Endothelial cell of umbilical vein (primary cell): ENCODE results near the gene UROD. TPM values are rescaled to one million over a fixed set of nuclear protein-coding genes. Genes with fewer than 3 reads are reported as not detected.

Experiments used
- BruUV-seq: library from RNA; stranded (reverse); fragments of 400-500 nt; replicated peaks from 2 replicates; lab custom pipeline; 2021; lab: Mats Ljungman, UMichigan
- CTCF ChIA-PET: fragments of 300-600, 350-600 bp; sonication (Branson Sonifier 250); formaldehyde crosslinking; loops from one replicate; lab custom pipeline; 2021; ENCODE audit warnings: antibody characterized with exemption, inconsistent platforms; lab: Charles Lee
- POLR2A ChIA-PET: fragments of 300-600, 350-600 bp; sonication (Branson Sonifier 250); formaldehyde crosslinking; loops from one replicate; lab custom pipeline; 2021; ENCODE audit warnings: antibody characterized with exemption, inconsistent platforms; lab: Charles Lee
- DNase-seq: peaks from one replicate; pipeline ENCODE4 v3.0.0-alpha.2; 2011; ENCODE audit warnings: low read depth, low spot score
- FAIRE-seq: peaks from 2 replicates; lab custom pipeline; 2011; peaks lifted over from hg19 to GRCh38; lab: Jason Lieb, UNC
- H2AFZ ChIP-seq: 2 replicates; pipeline ENCODE4 v1.6.0; 2012; ENCODE audit warnings: low read depth, low read length, control low read depth, inconsistent platforms
- H3K27ac ChIP-seq: 2 replicates; pipeline ENCODE4 v1.5.1; 2011; ENCODE audit warnings: low read depth, mild to moderate bottlenecking, control low read depth, low read length, moderate library complexity; ENCODE audit not compliant: insufficient read depth
- H3K27me3 ChIP-seq, 2 experiments: 2 replicates each; pipeline versions ENCODE4 v1.6.0 to v1.6.1; 2011; ENCODE audit warnings: low read length in 2 of 2, mixed read lengths in 1 of 2; ENCODE audit not compliant: control insufficient read depth in 2 of 2, insufficient read depth in 2 of 2
- H3K36me3 ChIP-seq, 2 experiments: 2 replicates in 1 of 2; 3 replicates in 1 of 2; pipeline ENCODE4 v1.5.1; 2011; ENCODE audit warnings: low read length in 2 of 2, mild to moderate bottlenecking in 1 of 2, moderate library complexity in 1 of 2; ENCODE audit not compliant: control insufficient read depth in 2 of 2, insufficient read depth in 2 of 2; ENCODE audit errors: extremely low read depth in 1 of 2
- H3K4me1 ChIP-seq: 3 replicates; pipeline ENCODE4 v1.5.1; 2011; ENCODE audit warnings: mild to moderate bottlenecking, low read length; ENCODE audit not compliant: control insufficient read depth, insufficient read depth; ENCODE audit errors: extremely low read depth
- H3K4me2 ChIP-seq: 2 replicates; pipeline ENCODE4 v1.6.1; 2011; ENCODE audit warnings: low read length, control low read depth, mixed read lengths; ENCODE audit not compliant: insufficient read depth
- H3K4me3 ChIP-seq, 3 experiments: fragments of 200-600 bp in 1 of 3; sonication (generic), shearing (Covaris generic) in 1 of 3; replicated peaks in 1 of 3; 2 replicates each; pipeline ENCODE4 v1.5.1; 2011 to 2016; ENCODE audit warnings: control low read depth in 3 of 3, low read length in 3 of 3, mild to moderate bottlenecking in 2 of 3, inconsistent platforms in 1 of 3, low read depth in 1 of 3, moderate library complexity in 1 of 3; ENCODE audit not compliant: insufficient read depth in 1 of 3
- H3K79me2 ChIP-seq: 2 replicates; pipeline ENCODE4 v1.6.0; 2012; ENCODE audit warnings: low read length, inconsistent platforms; ENCODE audit not compliant: control insufficient read depth, insufficient read depth
- H3K9ac ChIP-seq: replicated peaks from 2 replicates; pipeline ENCODE3; 2011; ENCODE audit warnings: low read length, control low read depth; ENCODE audit not compliant: insufficient read depth; ENCODE audit errors: extremely low read depth
- H3K9me1 ChIP-seq: replicated peaks from 3 replicates; pipeline ENCODE4 v1.6.0; 2011; ENCODE audit warnings: mild to moderate bottlenecking, low read length; ENCODE audit not compliant: control insufficient read depth, insufficient read depth; ENCODE audit errors: extremely low read depth
- H3K9me3 ChIP-seq: replicated peaks from 2 replicates; pipeline ENCODE4 v1.5.1; 2012; ENCODE audit warnings: low read length, inconsistent platforms; ENCODE audit not compliant: control insufficient read depth, insufficient read depth
- H4K20me1 ChIP-seq: replicated peaks from 2 replicates; pipeline ENCODE3; 2011; ENCODE audit warnings: mild to moderate bottlenecking, low read length; ENCODE audit not compliant: control insufficient read depth, insufficient read depth; ENCODE audit errors: extremely low read depth
- EZH2 ChIP-seq: IDR thresholded peaks from 2 replicates; pipeline ENCODE4 v1.6.1; 2012; ENCODE audit warnings: borderline replicate concordance, low read depth, mild to moderate bottlenecking, moderate library complexity, low read length, inconsistent platforms; ENCODE audit not compliant: severe bottlenecking
- FOS ChIP-seq: IDR thresholded peaks from 2 replicates; pipeline ENCODE4 v1.6.1; 2011; ENCODE audit warnings: mild to moderate bottlenecking, low read length, moderate library complexity, borderline replicate concordance; ENCODE audit not compliant: insufficient read depth
- GATA2 ChIP-seq: IDR thresholded peaks from 2 replicates; pipeline ENCODE4 v1.7.0; 2011; ENCODE audit warnings: low read depth, mild to moderate bottlenecking, moderate library complexity, mixed read lengths, low read length; ENCODE audit not compliant: insufficient read length, insufficient read depth
- JUN ChIP-seq: IDR thresholded peaks from 2 replicates; pipeline ENCODE4 v1.6.1; 2011; ENCODE audit warnings: borderline replicate concordance, low read depth; ENCODE audit not compliant: insufficient read length, insufficient read depth
- MYC ChIP-seq: IDR thresholded peaks from one replicate; pipeline ENCODE4 v1.6.1; 2011; ENCODE audit warnings: mild to moderate bottlenecking, low read depth, low read length
- POLR2A ChIP-seq: IDR thresholded peaks from 2 replicates; pipeline ENCODE4 v1.6.1; 2012; ENCODE audit warnings: low read depth, mild to moderate bottlenecking, control low read depth, low read length
- POLR2AphosphoS5 ChIP-seq: IDR thresholded peaks from 2 replicates; pipeline ENCODE4 v1.6.1; 2012; ENCODE audit warnings: low read depth, mild to moderate bottlenecking, control low read depth, low read length, moderate library complexity; ENCODE audit not compliant: insufficient read depth
- dilution Hi-C: fragments of 300-500 bp; cut with MboI; formaldehyde crosslinking; loops from one replicate; pipeline ENCODE4 v1.15.0; 2019; ENCODE audit warnings: low sequenced_read_pairs; ENCODE audit not compliant: extremely low pct_ligation_motif_present
- intact Hi-C: fragments of 100-400 bp; cut with micrococcal nuclease; formaldehyde crosslinking; loops from one replicate; pipeline ENCODE4 v1.10.0; 2022
- polyA plus RNA-seq, 4 experiments: library from polyadenylated mRNA; depleted of rRNA in 3 of 4; stranded (reverse) in 3 of 4; unstranded in 1 of 4; fragments of >200 nt; gene quantifications; 2 replicates each; pipeline versions ENCODE4 v1.2.1 to v1.2.3, GENCODE V29; 2011 to 2012; ENCODE audit warnings: missing spikeins in 1 of 4
- total RNA-seq: library from RNA; stranded (reverse); gene quantifications from 2 replicates; pipeline ENCODE4 v1.2.3, GENCODE V29; 2021
- TF ChIP-seq, protein P1 (sequence below), 2 donors: IDR thresholded peaks; 1 replicate in 1 of 2; 2 replicates in 1 of 2; pipeline ENCODE4 v1.5.1; 2011; ENCODE audit warnings: low read length in 2 of 2, mild to moderate bottlenecking in 2 of 2, moderate library complexity in 2 of 2, control low read depth in 1 of 2, inconsistent platforms in 1 of 2, low read depth in 1 of 2; ENCODE audit not compliant: insufficient read depth in 1 of 2; ENCODE audit errors: extremely low read depth in 1 of 2
- TF ChIP-seq, protein P2 (sequence below): IDR thresholded peaks from 2 replicates; pipeline ENCODE4 v1.6.1; 2011; ENCODE audit not compliant: insufficient read depth, insufficient read length

UROD gene
- total and polyA plus RNA-seq, 2 donors (not counting 3 experiments of a cell fraction or from before 2014, with no cell fraction given) = 192 to 636 TPM

GRCh38 chr1:45051005-45051772 lies 39.1 kb downstream of the UROD start:
- FAIRE-seq = no peak
- CTCF ChIA-PET = interaction anchor here (1.5 kb wide), 1 partner anchor 246 kb away, joined by 4 read pairs; no protein-coding TSS in a partner anchor
- intact Hi-C loops = no loop called here

More at GRCh38 chr1:45051005-45051772, 39.1 kb downstream of the UROD start:
- H3K27me3 ChIP-seq = no peaks in the 10 kb centered on the region
- no peak overlapping the region for H3K4me3 ChIP-seq
- no peak overlapping the region for H3K4me2 ChIP-seq
- H4K20me1 ChIP-seq = no peaks in the 10 kb centered on the region
- H3K4me1 ChIP-seq = no peaks in the 10 kb centered on the region
- H3K9ac ChIP-seq = no peak overlapping the region
- POLR2A ChIA-PET = no interaction called here
- no peak for DNase-seq
- H3K9me1 ChIP-seq = no peaks in the 10 kb centered on the region
- H2AFZ ChIP-seq = no peak overlapping the region
- no TSS peak for BruUV-seq
- no peaks in the 10 kb centered on the region for H3K36me3 ChIP-seq
- dilution Hi-C loops = no loop called here
- H3K9me3 ChIP-seq = no peaks in the 10 kb centered on the region
- H3K27ac ChIP-seq = no peak overlapping the region
- TF ChIP-seq, protein P1, sequence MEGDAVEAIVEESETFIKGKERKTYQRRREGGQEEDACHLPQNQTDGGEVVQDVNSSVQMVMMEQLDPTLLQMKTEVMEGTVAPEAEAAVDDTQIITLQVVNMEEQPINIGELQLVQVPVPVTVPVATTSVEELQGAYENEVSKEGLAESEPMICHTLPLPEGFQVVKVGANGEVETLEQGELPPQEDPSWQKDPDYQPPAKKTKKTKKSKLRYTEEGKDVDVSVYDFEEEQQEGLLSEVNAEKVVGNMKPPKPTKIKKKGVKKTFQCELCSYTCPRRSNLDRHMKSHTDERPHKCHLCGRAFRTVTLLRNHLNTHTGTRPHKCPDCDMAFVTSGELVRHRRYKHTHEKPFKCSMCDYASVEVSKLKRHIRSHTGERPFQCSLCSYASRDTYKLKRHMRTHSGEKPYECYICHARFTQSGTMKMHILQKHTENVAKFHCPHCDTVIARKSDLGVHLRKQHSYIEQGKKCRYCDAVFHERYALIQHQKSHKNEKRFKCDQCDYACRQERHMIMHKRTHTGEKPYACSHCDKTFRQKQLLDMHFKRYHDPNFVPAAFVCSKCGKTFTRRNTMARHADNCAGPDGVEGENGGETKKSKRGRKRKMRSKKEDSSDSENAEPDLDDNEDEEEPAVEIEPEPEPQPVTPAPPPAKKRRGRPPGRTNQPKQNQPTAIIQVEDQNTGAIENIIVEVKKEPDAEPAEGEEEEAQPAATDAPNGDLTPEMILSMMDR (IDR thresholded peaks at IDR 0.05; ENCODE audit: extremely low read depth in 1 of 2, insufficient read depth in 1 of 2, low read depth in 1 of 2, low read length in 2 of 2) = no peak
- TF ChIP-seq JUN = no peak
- no peak for TF ChIP-seq EZH2
- TF ChIP-seq GATA2 = no peak
- TF ChIP-seq POLR2AphosphoS5 = no peak
- no peak for TF ChIP-seq MYC
- no peak for TF ChIP-seq POLR2A
- TF ChIP-seq, protein P2, sequence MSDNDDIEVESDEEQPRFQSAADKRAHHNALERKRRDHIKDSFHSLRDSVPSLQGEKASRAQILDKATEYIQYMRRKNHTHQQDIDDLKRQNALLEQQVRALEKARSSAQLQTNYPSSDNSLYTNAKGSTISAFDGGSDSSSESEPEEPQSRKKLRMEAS = no peak
- TF ChIP-seq FOS = no peak
- H3K79me2 ChIP-seq = no peaks in the 10 kb centered on the region
